ENCODE measurements around the gene KCNK13. TPM values are rescaled to one million over a fixed set of nuclear protein-coding genes. Genes with fewer than 3 reads are reported as not detected.

Gene KCNK13
- total RNA-seq, 1 donor from 2014 or later = not detected

GRCh38 chr14:90184094-90184493 lies 122.3 kb downstream of the KCNK13 start:
- Histone ChIP-seq H3K4me3 (no peak overlapping the region), H3K27ac (no peak overlapping the region), H3K27me3 (no peaks in the 10 kb centered on the region), H3K36me3 (no peaks in the 10 kb centered on the region), H3K9me3 (no peaks in the 10 kb centered on the region), H3K4me1 (no peaks in the 10 kb centered on the region)
- DNase-seq (ENCODE audit: extremely low spot score in 2 of 2) = no peak
- intact Hi-C loops (cut with DNase I) = no loop called here
- no peak for TF ChIP-seq POLR2AphosphoS5 (IDR thresholded peaks at IDR 0.05; ENCODE audit: insufficient read depth in 1 of 2, low read depth in 1 of 2)
- TF ChIP-seq, protein P1, sequence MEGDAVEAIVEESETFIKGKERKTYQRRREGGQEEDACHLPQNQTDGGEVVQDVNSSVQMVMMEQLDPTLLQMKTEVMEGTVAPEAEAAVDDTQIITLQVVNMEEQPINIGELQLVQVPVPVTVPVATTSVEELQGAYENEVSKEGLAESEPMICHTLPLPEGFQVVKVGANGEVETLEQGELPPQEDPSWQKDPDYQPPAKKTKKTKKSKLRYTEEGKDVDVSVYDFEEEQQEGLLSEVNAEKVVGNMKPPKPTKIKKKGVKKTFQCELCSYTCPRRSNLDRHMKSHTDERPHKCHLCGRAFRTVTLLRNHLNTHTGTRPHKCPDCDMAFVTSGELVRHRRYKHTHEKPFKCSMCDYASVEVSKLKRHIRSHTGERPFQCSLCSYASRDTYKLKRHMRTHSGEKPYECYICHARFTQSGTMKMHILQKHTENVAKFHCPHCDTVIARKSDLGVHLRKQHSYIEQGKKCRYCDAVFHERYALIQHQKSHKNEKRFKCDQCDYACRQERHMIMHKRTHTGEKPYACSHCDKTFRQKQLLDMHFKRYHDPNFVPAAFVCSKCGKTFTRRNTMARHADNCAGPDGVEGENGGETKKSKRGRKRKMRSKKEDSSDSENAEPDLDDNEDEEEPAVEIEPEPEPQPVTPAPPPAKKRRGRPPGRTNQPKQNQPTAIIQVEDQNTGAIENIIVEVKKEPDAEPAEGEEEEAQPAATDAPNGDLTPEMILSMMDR (IDR thresholded peaks at IDR 0.05) = no peak
- no peak for TF ChIP-seq POLR2A (IDR thresholded peaks at IDR 0.05)

- H3K9me3 ChIP-seq = no peaks in the 10 kb centered on the region
- no peaks in the 10 kb centered on the region for H3K27me3 ChIP-seq
- TF ChIP-seq POLR2AphosphoS5 (IDR thresholded peaks at IDR 0.05; ENCODE audit: insufficient read depth in 1 of 2, low read depth in 1 of 2) (no peak), POLR2A (IDR thresholded peaks at IDR 0.05) (no peak)
- TF ChIP-seq, protein P1 (IDR thresholded peaks at IDR 0.05) = no peak
- H3K4me1 ChIP-seq = no peaks in the 10 kb centered on the region
- no peaks in the 10 kb centered on the region for H3K36me3 ChIP-seq
- DNase-seq (ENCODE audit: extremely low spot score in 2 of 2) = no peak
- H3K4me3 ChIP-seq = no peak overlapping the region
- intact Hi-C loops (cut with DNase I) = no loop called here
- no peak overlapping the region for H3K27ac ChIP-seq
Measured at GRCh38 chr14:90184571-90185266, 122.9 kb downstream of the KCNK13 start.

GRCh38 chr14:90188588-90188987 lies 126.8 kb downstream of the KCNK13 start:
- TF ChIP-seq POLR2A (IDR thresholded peaks at IDR 0.05) = no peak
- no peak for TF ChIP-seq POLR2AphosphoS5 (IDR thresholded peaks at IDR 0.05; ENCODE audit: insufficient read depth in 1 of 2, low read depth in 1 of 2)
- TF ChIP-seq, protein P1 (IDR thresholded peaks at IDR 0.05) = no peak
- intact Hi-C loops (cut with DNase I) = no loop called here
- H3K36me3 ChIP-seq = no peaks in the 10 kb centered on the region
- H3K27ac ChIP-seq = no peak overlapping the region
- DNase-seq (ENCODE audit: extremely low spot score in 2 of 2) = no peak
- H3K4me3 ChIP-seq = no peak overlapping the region
- no peaks in the 10 kb centered on the region for H3K4me1 ChIP-seq
- no peaks in the 10 kb centered on the region for H3K27me3 ChIP-seq
- H3K9me3 ChIP-seq = no peaks in the 10 kb centered on the region

DNA sequence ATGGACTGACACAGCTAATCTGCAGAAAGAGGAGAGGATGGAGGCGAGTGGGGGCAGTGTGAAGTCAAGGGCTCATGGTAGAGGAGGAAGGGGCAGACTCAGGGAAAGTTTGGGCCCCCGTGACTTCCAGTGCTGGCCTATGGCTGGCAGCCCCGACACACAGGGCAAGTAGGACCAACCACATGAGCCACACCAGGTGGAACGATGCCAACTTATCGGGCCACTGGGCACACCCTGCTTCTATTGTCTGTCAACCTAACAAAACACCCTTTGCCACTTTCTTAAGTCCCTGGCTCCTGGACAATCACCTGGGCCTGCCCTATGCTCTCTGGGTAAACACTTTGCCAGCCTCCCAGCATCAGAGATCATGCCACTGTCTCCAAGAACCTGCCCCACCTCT lies 129.4 kb downstream of the KCNK13 start:
- Histone ChIP-seq H3K27ac (no peak overlapping the region), H3K36me3 (no peaks in the 10 kb centered on the region), H3K4me1 (no peaks in the 10 kb centered on the region), H3K4me3 (no peak overlapping the region), H3K27me3 (no peaks in the 10 kb centered on the region), H3K9me3 (no peaks in the 10 kb centered on the region)
- TF ChIP-seq, protein P1 (IDR thresholded peaks at IDR 0.05) = no peak
- no peak for TF ChIP-seq POLR2A (IDR thresholded peaks at IDR 0.05)
- TF ChIP-seq POLR2AphosphoS5 (IDR thresholded peaks at IDR 0.05; ENCODE audit: insufficient read depth in 1 of 2, low read depth in 1 of 2) = no peak
- DNase-seq (ENCODE audit: extremely low spot score in 2 of 2) = no peak
- intact Hi-C loops (cut with DNase I) = no loop called here

DNA sequence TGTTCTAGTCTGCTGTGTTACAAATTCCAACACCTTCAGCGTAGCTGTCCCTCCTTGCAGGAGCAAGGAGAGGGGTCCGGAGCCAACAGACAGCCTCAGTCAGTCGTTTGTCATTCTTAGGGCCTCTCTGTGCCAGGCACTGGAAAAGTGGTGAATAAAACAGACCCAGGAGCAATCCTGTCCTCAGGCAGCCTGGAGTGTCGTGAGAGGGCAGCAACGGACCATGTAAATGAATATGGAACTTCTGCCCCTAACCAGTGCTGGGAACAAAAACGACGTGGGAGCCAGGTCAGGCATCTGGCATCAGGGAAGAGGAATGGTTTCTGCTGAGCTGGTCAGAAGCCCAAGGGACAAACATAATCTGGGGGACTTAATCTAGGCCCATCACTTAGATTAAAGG lies 129.8 kb downstream of the KCNK13 start:
- H3K36me3 ChIP-seq = no peaks in the 10 kb centered on the region
- H3K27me3 ChIP-seq = no peaks in the 10 kb centered on the region
- intact Hi-C loops (cut with DNase I) = no loop called here
- no peaks in the 10 kb centered on the region for H3K4me1 ChIP-seq
- TF ChIP-seq POLR2A (IDR thresholded peaks at IDR 0.05) (no peak), POLR2AphosphoS5 (IDR thresholded peaks at IDR 0.05; ENCODE audit: insufficient read depth in 1 of 2, low read depth in 1 of 2) (no peak)
- TF ChIP-seq, protein P1 (IDR thresholded peaks at IDR 0.05) = no peak
- H3K27ac ChIP-seq = no peak overlapping the region
- no peak for DNase-seq (ENCODE audit: extremely low spot score in 2 of 2)
- no peaks in the 10 kb centered on the region for H3K9me3 ChIP-seq
- H3K4me3 ChIP-seq = no peak overlapping the region

All from vagina (tissue), 2 donors.